GM19099 (cell line): ENCODE results near the gene DOC2B.

ENCODE experiments used
- POLR2A ChIP-seq: IDR thresholded peaks from 3 replicates; pipeline ENCODE4 v1.6.1; 2011; ENCODE audit warnings: low read depth; ENCODE audit not compliant: insufficient read length; ENCODE audit errors: extremely low read depth

DOC2B gene

DNA sequence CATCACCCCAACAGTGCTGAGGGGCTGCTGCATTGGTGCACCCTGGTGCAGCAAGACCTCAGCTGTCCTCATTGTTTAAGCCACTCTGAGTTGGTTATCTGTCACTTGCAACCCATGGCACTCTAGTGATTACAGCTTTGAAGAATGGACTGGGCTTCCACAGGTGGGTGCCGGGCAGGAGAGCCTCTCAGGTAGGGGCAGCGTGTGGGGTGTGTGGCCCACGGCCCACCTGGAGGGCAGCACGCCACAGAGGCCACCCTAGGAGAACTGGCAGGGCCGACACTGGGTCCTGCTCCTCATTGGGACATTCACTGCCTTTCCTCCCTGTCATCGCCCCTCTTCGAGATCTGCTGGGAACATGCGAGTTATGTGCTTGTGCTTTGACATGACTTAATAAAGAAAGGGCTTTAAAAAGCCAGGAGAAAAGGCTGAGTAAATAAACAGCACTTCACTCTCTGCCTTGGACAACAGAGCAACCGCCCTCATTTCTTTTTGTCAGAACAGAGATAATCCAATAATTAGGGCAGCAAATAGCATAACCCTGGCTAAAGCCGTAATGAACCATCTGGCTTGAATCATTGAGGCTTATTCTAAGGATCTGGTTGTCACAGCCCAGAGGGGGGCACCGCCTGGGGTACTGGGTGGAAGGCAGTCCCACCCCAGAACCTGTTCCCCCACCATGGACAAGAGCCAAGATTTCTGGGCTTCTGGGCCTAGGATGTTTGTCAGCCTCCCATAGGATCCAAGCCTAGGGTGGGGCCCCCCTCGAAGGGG lies 3.0 kb downstream of the DOC2B start:
- no peak for TF ChIP-seq POLR2A

GRCh38 chr17:177762-178161 lies 3.7 kb downstream of the DOC2B start:
- TF ChIP-seq POLR2A = no peak

GRCh38 chr17:177155-177554 lies 4.3 kb downstream of the DOC2B start:
- TF ChIP-seq POLR2A = no peak

- no peak for TF ChIP-seq POLR2A
Observed at GRCh38 chr17:173166-173911, 8.1 kb downstream of the DOC2B start.

GRCh38 chr17:172401-172800 lies 9.0 kb downstream of the DOC2B start:
- no peak for TF ChIP-seq POLR2A

GRCh38 chr17:171871-172270 lies 9.6 kb downstream of the DOC2B start:
- no peak for TF ChIP-seq POLR2A

GRCh38 chr17:170130-170670 lies 11.2 kb downstream of the DOC2B start:
- no peak for TF ChIP-seq POLR2A

DNA sequence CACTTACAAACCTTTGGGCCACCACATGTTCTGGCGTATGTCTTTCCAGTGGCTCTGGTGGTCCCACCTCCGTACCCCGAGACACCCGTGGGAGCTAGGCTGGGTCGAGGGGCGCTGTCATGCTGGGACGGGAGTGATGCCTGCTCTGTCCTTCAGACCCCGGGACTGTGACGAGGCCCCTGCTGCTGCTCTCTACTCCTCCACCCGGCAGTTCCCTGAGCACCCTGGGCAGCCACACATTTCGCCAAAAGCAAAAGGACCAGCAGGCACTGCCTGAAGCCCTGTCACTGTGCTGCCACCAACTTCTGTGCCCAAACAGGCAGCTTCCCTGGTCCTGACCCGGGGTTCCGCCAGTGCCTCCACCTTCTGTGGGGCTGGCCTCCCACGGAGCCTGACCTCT lies 15.5 kb downstream of the DOC2B start:
- TF ChIP-seq POLR2A = no peak

DNA sequence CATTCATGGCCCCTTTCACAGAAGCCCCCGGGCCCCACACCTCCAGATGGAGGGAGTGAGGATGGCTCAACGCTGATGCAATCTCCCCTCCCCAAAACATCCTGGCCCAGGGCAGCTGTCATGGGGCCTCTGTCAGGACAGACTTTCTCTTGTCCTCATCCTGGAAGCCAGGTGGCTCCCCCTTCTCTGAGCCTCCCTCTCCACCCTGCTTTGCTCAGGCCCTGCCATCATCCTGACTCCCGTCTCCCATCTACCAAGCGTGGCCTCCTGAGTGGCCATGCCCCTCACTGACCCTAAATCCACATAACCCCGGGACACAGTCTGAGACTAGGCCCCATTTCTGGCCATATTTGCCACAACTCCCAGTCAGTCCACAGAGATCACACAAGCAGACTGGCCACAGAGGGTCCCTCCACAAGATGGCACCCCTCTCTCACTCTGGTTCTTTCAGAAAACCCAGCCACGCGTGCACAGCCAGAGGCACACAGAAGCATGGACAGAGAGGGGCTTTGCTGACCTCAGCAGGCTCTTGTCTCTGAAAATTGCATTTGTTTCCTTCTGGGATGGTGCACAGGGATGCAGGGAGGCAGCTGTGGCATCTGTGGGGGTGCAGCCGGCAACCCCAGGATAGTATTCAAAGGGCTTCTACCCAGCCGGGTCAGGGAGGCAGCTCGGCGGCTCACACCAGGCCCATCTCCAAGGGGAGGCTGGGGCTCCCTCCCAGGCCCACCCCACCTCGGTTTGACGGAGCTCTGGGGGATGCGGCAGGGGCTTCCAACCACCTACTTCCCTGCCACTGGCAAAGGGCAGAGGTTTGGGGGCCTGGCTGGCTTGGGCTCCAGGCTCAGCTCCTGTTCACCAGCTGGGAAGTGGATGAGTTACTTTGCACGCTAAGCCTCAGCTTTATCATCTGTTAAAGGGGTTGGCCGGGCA lies 16.9 kb downstream of the DOC2B start:
- TF ChIP-seq POLR2A = no peak

DNA sequence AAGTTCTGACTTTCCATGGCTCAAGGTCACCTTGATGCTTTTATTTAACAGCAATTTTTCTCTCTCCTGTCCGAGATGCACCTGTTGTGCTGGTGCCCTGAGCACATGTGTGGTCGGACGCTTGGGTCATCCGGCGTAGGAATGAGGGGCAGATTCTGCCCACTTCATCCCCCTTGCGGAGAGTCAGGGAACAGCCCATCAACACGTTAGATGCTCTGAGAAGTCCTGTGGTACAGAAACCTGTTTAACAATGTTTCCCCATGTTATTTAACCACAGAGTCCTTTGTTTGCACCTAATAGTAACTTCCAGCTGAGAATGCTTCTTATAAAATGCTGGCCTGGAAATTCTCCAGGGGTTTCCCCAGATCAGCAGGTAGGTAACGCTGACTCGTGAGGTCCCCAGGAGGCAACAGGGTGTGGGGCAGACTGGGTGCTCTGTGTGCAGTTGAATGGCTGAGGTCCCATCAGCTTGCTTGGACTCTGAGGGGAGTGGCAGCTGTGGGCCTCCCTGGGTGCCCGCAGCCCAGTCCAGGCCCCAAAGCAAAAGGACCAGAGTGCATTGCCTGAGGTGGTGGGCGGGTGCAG lies 17.8 kb downstream of the DOC2B start:
- no peak for TF ChIP-seq POLR2A

DNA sequence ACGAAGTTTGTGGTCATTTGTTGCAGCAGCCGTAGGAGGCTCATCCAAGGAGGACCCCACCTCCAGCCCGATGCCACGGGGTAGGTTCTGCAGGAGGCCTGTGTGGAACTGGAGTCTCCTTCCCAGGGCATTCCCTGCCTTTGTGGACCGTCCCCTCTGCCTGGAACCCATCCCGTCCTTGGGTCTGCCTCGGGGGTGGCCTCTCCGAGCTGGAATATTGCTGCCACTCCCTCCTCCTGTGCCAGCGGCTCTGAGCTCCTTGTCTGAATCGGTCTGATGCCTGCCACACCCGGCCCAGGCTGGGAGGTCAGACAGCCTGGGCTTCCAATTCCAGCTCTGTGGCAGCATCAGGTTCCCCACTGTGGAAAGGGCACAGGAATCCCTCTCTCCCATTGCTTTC lies 18.8 kb downstream of the DOC2B start:
- no peak for TF ChIP-seq POLR2A

GRCh38 chr17:161481-161880 lies 20.0 kb downstream of the DOC2B start:
- TF ChIP-seq POLR2A = no peak

DNA sequence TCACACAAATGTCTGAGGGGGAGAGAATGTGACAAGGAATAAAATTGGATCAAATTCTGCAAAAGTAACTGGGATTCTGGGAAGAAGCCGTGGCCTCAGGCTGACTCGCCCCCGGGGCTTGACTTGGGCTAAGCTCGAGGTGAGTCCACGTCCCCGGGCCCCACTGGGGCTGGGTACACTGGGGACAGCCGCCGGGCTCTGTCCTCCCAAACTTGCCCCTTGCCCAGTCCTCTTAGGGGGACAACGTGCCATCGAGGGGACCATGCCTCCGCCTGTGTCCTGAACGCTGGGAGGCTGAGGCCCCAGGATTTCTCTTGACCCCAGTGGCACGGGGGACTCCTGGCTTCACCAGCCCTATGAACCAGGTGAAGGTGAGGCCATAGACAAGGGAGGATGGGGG lies 21.1 kb downstream of the DOC2B start:
- TF ChIP-seq POLR2A = no peak

GRCh38 chr17:159609-160008 lies 21.8 kb downstream of the DOC2B start:
- TF ChIP-seq POLR2A = no peak

- no peak for TF ChIP-seq POLR2A
Observed at GRCh38 chr17:158379-158778, 23.1 kb downstream of the DOC2B start.
